ENCODE data around the gene MUC3A.
"Not testable (repeated sequence)": the region's sequence is repeated elsewhere in the genome, so short reads cannot be mapped to it uniquely, and the experiment has no call there.

Gene MUC3A

GRCh38 chr7:100936167-100936566, 13.2 kb upstream of the MUC3A start:
- H3K36me3 ChIP-seq (replicated peaks in 1 of 2; ENCODE audit: control insufficient read depth in 2 of 2, insufficient read depth in 2 of 2, low read length in 2 of 2); H2BK120ac ChIP-seq (ENCODE audit: low read depth, low read length); H3K18ac ChIP-seq (ENCODE audit: low read length); H2AFZ ChIP-seq (ENCODE audit: low read length); H4K91ac ChIP-seq (ENCODE audit: low read depth, low read length, poor library complexity); H3K9ac ChIP-seq (ENCODE audit: low read depth, low read length, poor library complexity); H2AK5ac ChIP-seq (ENCODE audit: low read depth, low read length); H3K4me1 ChIP-seq (ENCODE audit: control insufficient read depth in 2 of 2, insufficient read depth in 1 of 2, low read depth in 1 of 2, low read length in 2 of 2); H3K14ac ChIP-seq (ENCODE audit: low read length); H3K4me2 ChIP-seq (ENCODE audit: insufficient read depth, low read length, poor library complexity, severe bottlenecking); H2BK15ac ChIP-seq (ENCODE audit: low read length); H3K4me3 ChIP-seq (ENCODE audit: low read length in 2 of 2); H4K8ac ChIP-seq (ENCODE audit: low read depth, low read length); H2BK12ac ChIP-seq (ENCODE audit: low read length); H3K27ac ChIP-seq (replicated peaks; ENCODE audit: low read length); H3K79me1 ChIP-seq (ENCODE audit: low read depth, low read length); H3K4ac ChIP-seq (ENCODE audit: low read length); DNase-seq (ENCODE audit: low spot score); H2BK5ac ChIP-seq (ENCODE audit: low read length); H3K23ac ChIP-seq (ENCODE audit: low read depth, low read length, poor library complexity); H3K27me3 ChIP-seq (ENCODE audit: control insufficient read depth in 3 of 3, insufficient read depth in 3 of 3, low read depth in 1 of 3, low read length in 3 of 3); H3K9me3 ChIP-seq (replicated peaks in 1 of 2; ENCODE audit: control insufficient read depth in 2 of 2, insufficient read depth in 1 of 2, low read depth in 1 of 2, low read length in 2 of 2): not testable (repeated sequence)
- no CpG with 5 or more reads among the region's 7 CpGs for WGBS, 2 donors (ENCODE audit: extremely low coverage in 2 of 2, insufficient read length in 2 of 2, insufficient replicate concordance in 1 of 2)

GRCh38 chr7:100942045-100942774, 7.1 kb upstream of the MUC3A start:
- Histone ChIP-seq H3K79me1 (ENCODE audit: low read depth, low read length) (no peaks in the 10 kb centered on the region), H3K9me3 (replicated peaks in 1 of 2; ENCODE audit: control insufficient read depth in 2 of 2, insufficient read depth in 1 of 2, low read depth in 1 of 2, low read length in 2 of 2) (no peaks in the 10 kb centered on the region), H2AK5ac (ENCODE audit: low read depth, low read length) (no peak overlapping the region), H3K36me3 (replicated peaks in 1 of 2; ENCODE audit: control insufficient read depth in 2 of 2, insufficient read depth in 2 of 2, low read length in 2 of 2) (no peaks in the 10 kb centered on the region), H2AFZ (ENCODE audit: low read length) (no peak overlapping the region), H3K27ac (replicated peaks; ENCODE audit: low read length) (no peak overlapping the region), H3K4ac (ENCODE audit: low read length) (no peak overlapping the region), H3K23ac (ENCODE audit: low read depth, low read length, poor library complexity) (no peak overlapping the region), H2BK5ac (ENCODE audit: low read length) (no peak overlapping the region), H2BK12ac (ENCODE audit: low read length) (no peak overlapping the region), H2BK15ac (ENCODE audit: low read length) (no peak overlapping the region), H3K18ac (ENCODE audit: low read length) (no peak overlapping the region), H3K4me2 (ENCODE audit: insufficient read depth, low read length, poor library complexity, severe bottlenecking) (no peak overlapping the region), H2BK120ac (ENCODE audit: low read depth, low read length) (no peak overlapping the region), H4K8ac (ENCODE audit: low read depth, low read length) (no peak overlapping the region), H3K4me1 (ENCODE audit: control insufficient read depth in 2 of 2, insufficient read depth in 1 of 2, low read depth in 1 of 2, low read length in 2 of 2) (no peaks in the 10 kb centered on the region), H4K91ac (ENCODE audit: low read depth, low read length, poor library complexity) (no peak overlapping the region), H3K4me3 (ENCODE audit: low read length in 2 of 2) (no peak overlapping the region), H3K14ac (ENCODE audit: low read length) (no peak overlapping the region), H3K9ac (ENCODE audit: low read depth, low read length, poor library complexity) (no peak overlapping the region), H3K27me3 (ENCODE audit: control insufficient read depth in 3 of 3, insufficient read depth in 3 of 3, low read depth in 1 of 3, low read length in 3 of 3) (no peaks in the 10 kb centered on the region)
- DNase-seq (ENCODE audit: low spot score) = no peak
- no CpG with 5 or more reads among the region's 9 CpGs for WGBS, 2 donors (ENCODE audit: extremely low coverage in 2 of 2, insufficient read length in 2 of 2, insufficient replicate concordance in 1 of 2)

- Histone ChIP-seq H3K14ac (ENCODE audit: low read length) (no peak overlapping the region), H3K79me1 (ENCODE audit: low read depth, low read length) (no peaks in the 10 kb centered on the region), H3K4ac (ENCODE audit: low read length) (no peak overlapping the region), H3K36me3 (replicated peaks in 1 of 2; ENCODE audit: control insufficient read depth in 2 of 2, insufficient read depth in 2 of 2, low read length in 2 of 2) (no peaks in the 10 kb centered on the region), H2BK15ac (ENCODE audit: low read length) (no peak overlapping the region), H3K27me3 (ENCODE audit: control insufficient read depth in 3 of 3, insufficient read depth in 3 of 3, low read depth in 1 of 3, low read length in 3 of 3) (no peaks in the 10 kb centered on the region), H4K91ac (ENCODE audit: low read depth, low read length, poor library complexity) (no peak overlapping the region), H3K4me3 (ENCODE audit: low read length in 2 of 2) (no peak overlapping the region), H3K23ac (ENCODE audit: low read depth, low read length, poor library complexity) (no peak overlapping the region), H3K27ac (replicated peaks; ENCODE audit: low read length) (no peak overlapping the region), H3K18ac (ENCODE audit: low read length) (no peak overlapping the region), H4K8ac (ENCODE audit: low read depth, low read length) (no peak overlapping the region), H3K9me3 (replicated peaks in 1 of 2; ENCODE audit: control insufficient read depth in 2 of 2, insufficient read depth in 1 of 2, low read depth in 1 of 2, low read length in 2 of 2) (no peaks in the 10 kb centered on the region), H2AK5ac (ENCODE audit: low read depth, low read length) (no peak overlapping the region), H3K4me1 (ENCODE audit: control insufficient read depth in 2 of 2, insufficient read depth in 1 of 2, low read depth in 1 of 2, low read length in 2 of 2) (no peaks in the 10 kb centered on the region), H2BK5ac (ENCODE audit: low read length) (no peak overlapping the region), H2BK120ac (ENCODE audit: low read depth, low read length) (no peak overlapping the region), H3K9ac (ENCODE audit: low read depth, low read length, poor library complexity) (no peak overlapping the region), H2BK12ac (ENCODE audit: low read length) (no peak overlapping the region), H3K4me2 (ENCODE audit: insufficient read depth, low read length, poor library complexity, severe bottlenecking) (no peak overlapping the region), H2AFZ (ENCODE audit: low read length) (no peak overlapping the region)
- WGBS, 2 donors (ENCODE audit: extremely low coverage in 2 of 2, insufficient read length in 2 of 2, insufficient replicate concordance in 1 of 2) = no CpG with 5 or more reads among the region's 5 CpGs
- DNase-seq (ENCODE audit: low spot score) = no peak
These were observed 5.6 kb upstream of the MUC3A start for GRCh38 chr7:100943693-100944092.

GRCh38 chr7:100944138-100944537, 5.2 kb upstream of the MUC3A start:
- Histone ChIP-seq H2AK5ac (ENCODE audit: low read depth, low read length) (no peak overlapping the region), H3K4me1 (ENCODE audit: control insufficient read depth in 2 of 2, insufficient read depth in 1 of 2, low read depth in 1 of 2, low read length in 2 of 2) (peaks cover 0 to under 1% of the 10 kb centered on the region in 2 donors), H3K4me3 (ENCODE audit: low read length in 2 of 2) (no peak overlapping the region), H3K4me2 (ENCODE audit: insufficient read depth, low read length, poor library complexity, severe bottlenecking) (no peak overlapping the region), H3K27ac (replicated peaks; ENCODE audit: low read length) (no peak overlapping the region), H3K4ac (ENCODE audit: low read length) (no peak overlapping the region), H2BK5ac (ENCODE audit: low read length) (no peak overlapping the region), H3K23ac (ENCODE audit: low read depth, low read length, poor library complexity) (no peak overlapping the region), H4K8ac (ENCODE audit: low read depth, low read length) (no peak overlapping the region), H2BK12ac (ENCODE audit: low read length) (no peak overlapping the region), H3K9ac (ENCODE audit: low read depth, low read length, poor library complexity) (no peak overlapping the region), H3K9me3 (replicated peaks in 1 of 2; ENCODE audit: control insufficient read depth in 2 of 2, insufficient read depth in 1 of 2, low read depth in 1 of 2, low read length in 2 of 2) (no peaks in the 10 kb centered on the region), H2BK15ac (ENCODE audit: low read length) (no peak overlapping the region), H3K36me3 (replicated peaks in 1 of 2; ENCODE audit: control insufficient read depth in 2 of 2, insufficient read depth in 2 of 2, low read length in 2 of 2) (no peaks in the 10 kb centered on the region), H2AFZ (ENCODE audit: low read length) (no peak overlapping the region), H3K14ac (ENCODE audit: low read length) (no peak overlapping the region), H3K18ac (ENCODE audit: low read length) (no peak overlapping the region), H4K91ac (ENCODE audit: low read depth, low read length, poor library complexity) (no peak overlapping the region), H3K79me1 (ENCODE audit: low read depth, low read length) (no peaks in the 10 kb centered on the region), H2BK120ac (ENCODE audit: low read depth, low read length) (no peak overlapping the region), H3K27me3 (ENCODE audit: control insufficient read depth in 3 of 3, insufficient read depth in 3 of 3, low read depth in 1 of 3, low read length in 3 of 3) (peaks cover 0 to 3% (median 2%) of the 10 kb centered on the region in 3 experiments)
- WGBS, 2 donors (ENCODE audit: extremely low coverage in 2 of 2, insufficient read length in 2 of 2, insufficient replicate concordance in 1 of 2) = no CpG with 5 or more reads among the region's 4 CpGs
- no peak for DNase-seq (ENCODE audit: low spot score)
